C4-2B (cell line): ENCODE measurements around the gene RAB12.

Experiments
- ZFX ChIP-seq: fragments of 450-650 bp; IDR thresholded peaks from 2 replicates; pipeline ENCODE4 v1.6.1; 2017
- TF ChIP-seq, protein P1 (sequence below): fragments of 450-650 bp; conservative IDR thresholded peaks from 2 replicates; pipeline ENCODE4 v1.5.1; 2017; ENCODE audit warnings: mild to moderate bottlenecking

DNA sequence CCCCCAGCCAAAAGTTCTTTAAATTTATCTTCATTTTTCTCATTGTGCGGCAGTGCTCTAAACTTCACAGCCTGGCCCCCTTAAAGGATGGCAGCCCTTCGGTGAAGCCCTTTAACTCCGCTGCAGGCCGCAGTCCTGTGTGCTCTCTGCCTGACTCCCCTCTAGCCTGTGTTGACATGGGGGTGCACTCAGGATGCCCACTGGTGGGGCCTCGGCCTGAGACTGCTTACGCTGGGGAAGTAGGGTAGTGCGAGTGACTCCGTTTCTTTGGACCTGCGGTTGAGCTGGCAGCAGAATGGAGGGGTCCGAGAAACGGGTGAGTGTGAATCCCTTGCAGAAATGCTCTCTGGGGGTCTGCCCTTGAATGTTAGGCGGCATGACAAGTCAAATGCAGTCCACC, 5.6 kb downstream of the RAB12 start:
- TF ChIP-seq, protein P1, sequence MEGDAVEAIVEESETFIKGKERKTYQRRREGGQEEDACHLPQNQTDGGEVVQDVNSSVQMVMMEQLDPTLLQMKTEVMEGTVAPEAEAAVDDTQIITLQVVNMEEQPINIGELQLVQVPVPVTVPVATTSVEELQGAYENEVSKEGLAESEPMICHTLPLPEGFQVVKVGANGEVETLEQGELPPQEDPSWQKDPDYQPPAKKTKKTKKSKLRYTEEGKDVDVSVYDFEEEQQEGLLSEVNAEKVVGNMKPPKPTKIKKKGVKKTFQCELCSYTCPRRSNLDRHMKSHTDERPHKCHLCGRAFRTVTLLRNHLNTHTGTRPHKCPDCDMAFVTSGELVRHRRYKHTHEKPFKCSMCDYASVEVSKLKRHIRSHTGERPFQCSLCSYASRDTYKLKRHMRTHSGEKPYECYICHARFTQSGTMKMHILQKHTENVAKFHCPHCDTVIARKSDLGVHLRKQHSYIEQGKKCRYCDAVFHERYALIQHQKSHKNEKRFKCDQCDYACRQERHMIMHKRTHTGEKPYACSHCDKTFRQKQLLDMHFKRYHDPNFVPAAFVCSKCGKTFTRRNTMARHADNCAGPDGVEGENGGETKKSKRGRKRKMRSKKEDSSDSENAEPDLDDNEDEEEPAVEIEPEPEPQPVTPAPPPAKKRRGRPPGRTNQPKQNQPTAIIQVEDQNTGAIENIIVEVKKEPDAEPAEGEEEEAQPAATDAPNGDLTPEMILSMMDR = no peak
- no peak for TF ChIP-seq ZFX
